HG02973 (cell line): ENCODE results near the gene LSS.
"Not testable (repeated sequence)": the region's sequence is repeated elsewhere in the genome, so short reads cannot be mapped to it uniquely, and the experiment has no call there.

ENCODE experiments used
- ATAC-seq: cut with Tn5 transposase; IDR thresholded peaks from one replicate; pipeline ENCODE4 v1.9.1; 2021; ENCODE audit warnings: moderate library complexity; ENCODE audit not compliant: unreplicated experiment

LSS gene

GRCh38 chr21:46246345-46246744 is 17.8 kb upstream of the LSS start:
- ATAC-seq: no peak

DNA sequence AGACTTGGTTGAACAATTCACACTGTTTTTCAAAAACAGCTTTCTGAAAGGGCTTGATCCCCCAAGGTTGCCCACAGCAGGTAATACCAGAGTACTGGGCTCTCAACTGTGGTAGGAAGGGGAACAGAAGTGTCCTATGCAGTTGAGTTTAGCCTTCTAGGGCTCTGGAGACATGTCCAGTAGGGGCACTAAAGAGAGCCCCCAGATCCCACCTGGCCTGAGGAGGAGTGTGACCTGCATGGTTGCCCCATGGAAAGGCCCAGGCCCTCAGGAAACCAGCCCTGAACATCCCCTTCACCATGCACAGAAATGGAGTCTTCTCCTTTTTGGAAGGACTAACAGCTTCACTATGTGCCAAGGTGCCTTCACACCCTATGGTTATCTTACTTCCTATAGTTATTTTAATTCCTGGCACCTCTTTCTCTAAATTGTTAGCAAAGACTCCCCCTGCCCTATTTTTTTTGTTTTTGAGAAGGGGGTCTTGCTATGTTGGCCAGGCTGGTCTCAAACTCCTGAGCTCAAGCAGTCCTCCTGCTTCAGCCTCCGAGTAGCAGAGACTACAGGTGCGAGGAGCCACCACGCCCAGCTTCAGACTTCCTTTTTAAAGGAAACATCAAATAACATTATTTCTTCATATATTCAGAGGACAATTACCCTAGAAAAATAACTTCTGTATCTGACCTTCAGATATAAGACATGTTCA is 16.8 kb upstream of the LSS start:
- ATAC-seq: no peak

DNA sequence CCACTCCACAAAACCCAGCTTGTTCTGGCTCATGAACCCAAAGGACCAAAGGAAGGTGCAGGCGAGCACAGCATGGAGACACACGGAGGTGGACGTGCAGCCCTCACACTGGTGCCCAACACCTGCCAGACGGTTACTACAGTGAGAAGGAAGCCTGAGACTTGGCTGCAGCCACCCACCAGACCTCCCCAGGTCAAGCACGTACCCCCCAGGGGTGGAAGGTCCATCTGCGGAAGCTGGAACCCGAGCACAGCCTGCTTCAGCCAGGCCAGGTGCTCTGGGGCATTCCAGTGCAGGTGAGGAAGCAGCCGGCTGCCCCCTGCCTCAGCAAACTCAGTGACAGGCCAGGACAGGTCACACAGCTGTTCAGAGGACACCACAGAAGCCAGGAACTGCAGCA is 16.0 kb upstream of the LSS start:
- ATAC-seq: no peak

DNA sequence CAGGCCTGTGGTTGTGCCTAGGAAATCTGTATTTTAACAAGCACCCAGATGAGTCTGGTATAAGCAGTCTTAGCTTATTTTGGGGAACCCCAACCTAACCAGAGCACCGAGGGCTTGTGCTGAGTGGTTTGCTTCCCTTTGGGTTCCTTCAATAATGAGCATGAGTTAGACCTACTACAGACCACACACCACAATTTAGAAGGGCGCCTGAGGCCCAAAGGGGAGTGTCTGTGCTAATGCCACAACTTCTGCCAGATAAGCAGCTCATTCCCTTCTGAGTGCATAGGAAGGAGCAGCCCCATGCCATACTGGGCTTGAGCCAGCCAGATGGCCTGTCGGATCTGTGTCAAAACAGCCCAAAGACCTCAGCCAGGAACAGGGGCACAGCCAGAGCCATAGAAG is 15.4 kb upstream of the LSS start:
- ATAC-seq: no peak

DNA sequence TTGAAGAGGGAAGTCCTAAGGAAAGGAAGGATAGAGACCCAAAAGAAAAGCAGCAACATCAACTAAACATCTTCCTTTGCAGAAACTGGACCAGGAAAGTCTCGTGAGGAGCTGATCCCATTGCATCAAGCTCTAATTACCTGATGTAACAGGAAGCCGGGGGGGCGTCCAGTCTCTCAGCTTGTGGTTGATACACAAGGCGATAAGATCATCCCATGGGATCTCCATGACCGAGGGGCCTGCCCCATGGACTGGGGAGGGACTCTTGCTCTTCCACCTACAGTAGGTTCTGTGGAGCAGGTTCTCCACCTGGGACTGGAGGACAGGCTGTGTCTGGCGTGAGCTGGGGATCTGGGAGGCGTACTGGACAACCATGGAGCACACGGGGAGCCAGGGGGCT is 14.8 kb upstream of the LSS start:
- ATAC-seq: no peak

DNA sequence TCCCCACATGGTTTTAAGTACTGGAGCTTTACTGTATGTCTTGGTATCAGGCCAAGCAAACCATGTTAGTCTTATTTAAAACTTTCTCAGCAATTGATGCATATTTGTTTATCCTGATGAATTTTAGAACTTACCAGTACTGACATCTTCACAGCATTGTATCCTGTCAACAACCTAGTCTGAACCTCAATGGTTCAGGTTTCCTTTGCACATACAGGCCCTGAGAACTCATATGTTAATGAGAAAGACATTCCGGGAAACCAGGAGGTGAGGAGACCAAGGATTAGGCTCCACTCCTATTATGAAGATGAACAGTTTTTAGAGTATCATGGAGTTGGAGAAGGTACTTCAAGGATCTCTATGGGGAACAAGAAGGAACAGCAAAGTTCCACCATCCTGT is 13.0 kb upstream of the LSS start:
- not testable (repeated sequence) for ATAC-seq

DNA sequence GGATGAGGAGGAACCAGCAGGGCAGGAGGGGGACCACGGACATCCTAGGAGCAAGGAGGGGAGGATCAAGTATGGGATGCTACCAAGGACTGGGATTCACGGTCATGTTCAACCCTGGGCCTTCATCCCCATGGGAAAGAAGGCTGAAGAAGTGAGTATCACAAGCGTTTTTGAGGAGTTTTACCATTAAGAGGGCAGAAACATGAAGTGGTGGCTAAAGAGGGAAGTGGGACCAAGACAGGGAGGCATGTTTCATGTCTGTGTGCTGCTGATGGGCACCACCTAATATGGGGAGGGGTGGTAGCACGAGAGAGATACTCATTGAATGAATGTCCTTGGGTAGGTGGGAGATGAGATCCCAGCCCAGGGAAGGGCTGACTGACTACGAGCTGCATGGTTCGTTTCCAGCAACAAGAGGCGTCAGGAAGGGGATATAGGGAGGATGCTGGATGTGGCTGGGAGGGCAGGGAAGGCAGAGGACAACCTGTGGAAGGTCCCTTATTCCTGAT is 11.3 kb upstream of the LSS start:
- no peak for ATAC-seq

DNA sequence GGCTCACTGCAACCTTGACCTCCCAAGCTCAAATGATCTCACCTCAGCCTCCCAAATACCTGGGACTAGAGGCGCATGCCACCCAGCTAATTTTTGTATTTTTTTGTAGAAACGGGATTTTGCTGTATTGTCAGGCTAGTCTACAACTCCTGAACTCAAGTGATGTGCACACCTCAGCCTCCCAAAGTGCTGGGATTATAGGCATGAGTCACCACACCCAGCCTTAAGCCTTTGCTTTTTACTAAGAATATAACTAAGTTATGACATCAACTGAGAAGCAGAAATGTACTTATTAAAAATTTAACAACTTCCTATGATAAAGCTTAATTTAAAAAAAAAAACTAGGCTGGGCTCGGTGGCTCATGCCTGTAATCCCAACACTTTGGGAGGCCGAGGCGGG is 8.9 kb upstream of the LSS start:
- ATAC-seq: no peak

DNA sequence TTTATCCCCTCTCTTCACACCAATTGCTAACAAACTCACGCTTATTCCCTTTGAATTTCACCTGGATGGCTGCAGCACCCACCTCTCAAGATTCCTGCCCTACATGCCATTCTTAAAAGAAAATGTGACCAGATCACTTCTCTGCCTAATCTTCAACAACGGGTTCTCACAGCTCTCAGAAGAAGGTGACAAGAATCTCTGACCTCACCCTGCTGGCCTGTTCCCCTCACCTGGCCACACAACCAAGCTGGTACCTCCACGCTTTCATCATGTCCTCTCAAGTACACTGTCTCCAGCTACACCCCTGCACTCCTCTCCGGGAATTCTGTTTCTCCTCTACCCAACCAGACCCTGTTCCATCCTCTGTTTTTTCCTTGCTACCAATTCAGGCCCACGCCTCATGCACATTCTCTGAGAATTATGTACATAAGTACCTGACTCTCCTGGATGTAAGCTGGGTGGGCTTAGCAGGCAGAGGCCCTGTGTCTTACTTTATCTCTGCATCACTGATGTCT is 5.9 kb upstream of the LSS start:
- no peak for ATAC-seq

GRCh38 chr21:46229923-46230260 is 1.3 kb upstream of the LSS start:
- no peak for ATAC-seq

- ATAC-seq: peak; percentile 19
Observed at GRCh38 chr21:46229133-46229922, 754 bp upstream of the LSS start.

GRCh38 chr21:46227811-46228344 is 696 bp downstream of the LSS start:
- ATAC-seq: no peak

GRCh38 chr21:46226920-46227599 is 1.5 kb downstream of the LSS start:
- no peak for ATAC-seq

GRCh38 chr21:46226146-46226545 is 2.4 kb downstream of the LSS start:
- ATAC-seq: no peak

DNA sequence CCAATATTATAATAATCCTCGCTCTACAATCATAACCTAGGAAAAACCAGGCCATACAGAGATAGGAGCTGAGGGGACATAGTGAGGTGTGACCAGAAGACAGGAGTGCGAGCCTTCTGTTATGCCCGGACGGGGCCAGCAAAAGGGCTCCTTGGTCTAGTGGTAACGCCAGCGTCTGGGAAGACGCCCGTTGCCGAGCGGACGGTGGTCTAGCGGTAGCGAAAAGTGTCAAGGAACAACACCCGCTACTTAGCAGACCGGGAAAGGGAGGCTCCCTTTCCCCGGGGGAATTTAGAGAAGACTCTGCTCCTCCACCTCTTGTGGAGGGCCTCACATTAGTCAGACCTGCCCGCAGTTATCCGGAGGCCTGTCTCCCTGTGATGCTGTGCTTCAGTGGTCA is 4.9 kb downstream of the LSS start:
- not testable (repeated sequence) for ATAC-seq

- ATAC-seq: no peak
Observed at GRCh38 chr21:46223217-46223616, 5.4 kb downstream of the LSS start.

- no peak for ATAC-seq
Observed at GRCh38 chr21:46222436-46223116, 6.0 kb downstream of the LSS start.

GRCh38 chr21:46221664-46222435 is 6.7 kb downstream of the LSS start:
- ATAC-seq: no peak

DNA sequence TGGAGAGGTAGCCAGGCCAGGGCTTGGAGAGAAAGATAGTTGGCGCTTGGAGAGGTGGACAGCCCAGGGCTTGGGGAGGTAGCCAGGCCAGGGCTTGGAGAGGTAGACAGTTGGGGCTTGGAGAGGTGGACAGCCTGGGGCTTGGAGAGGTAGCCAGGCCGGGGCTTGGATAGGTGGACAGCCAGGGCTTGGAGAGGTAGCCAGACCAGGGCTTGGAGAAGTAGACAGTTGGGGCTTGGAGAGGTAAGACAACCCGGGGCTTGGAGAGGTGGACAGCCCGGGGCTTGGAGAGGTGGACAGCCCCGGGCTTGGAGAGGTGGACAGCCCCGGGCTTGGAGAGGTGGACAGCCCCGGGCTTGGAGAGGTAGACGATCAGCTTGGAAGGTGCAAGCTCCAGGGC is 7.7 kb downstream of the LSS start:
- no peak for ATAC-seq

DNA sequence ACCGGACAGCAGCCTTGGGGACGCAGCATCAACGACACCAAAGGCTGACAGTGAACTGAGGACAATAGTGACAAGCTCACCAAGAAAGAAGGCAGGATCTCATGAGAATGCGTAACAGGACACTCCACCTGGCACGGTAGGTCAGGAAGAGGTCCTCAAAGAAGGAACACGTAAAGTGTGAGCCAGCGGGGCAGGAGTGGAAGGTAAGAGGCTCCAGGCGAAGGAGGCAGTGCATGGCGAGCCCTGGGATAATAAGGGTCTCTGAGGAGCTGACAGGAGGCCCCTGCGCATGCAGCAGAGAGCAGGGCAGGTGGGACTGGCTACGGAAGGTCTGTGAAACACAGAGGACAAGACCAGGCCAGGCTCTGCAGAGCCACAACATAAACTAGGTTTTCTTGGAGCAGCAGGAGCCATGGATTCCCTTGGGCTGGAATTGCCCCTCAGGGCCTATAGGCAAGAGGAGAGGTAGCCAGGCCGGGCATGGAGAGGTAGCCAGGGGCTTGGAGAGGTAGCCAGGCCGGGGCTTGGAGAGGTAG is 8.2 kb downstream of the LSS start:
- ATAC-seq: no peak
